Neural cell (in vitro differentiated cells): ENCODE data around the gene CXorf58. TPM values are rescaled to one million over a fixed set of nuclear protein-coding genes. Genes with fewer than 3 reads are reported as not detected.

Experiments
- H2AFZ ChIP-seq: fragments of 200-600, 300-800 bp; sonication (generic), shearing (Covaris generic); 2 replicates; pipeline ENCODE4 v1.6.0; 2014; ENCODE audit warnings: low read depth, mild to moderate bottlenecking, antibody characterized with exemption, low read length, moderate library complexity
- H3F3A ChIP-seq: fragments of 200-600 bp; shearing (Covaris generic); 2 replicates; pipeline ENCODE4 v1.6.1; 2016; ENCODE audit warnings: mild to moderate bottlenecking, moderate library complexity, mixed read lengths, antibody characterized with exemption, low read length; ENCODE audit not compliant: insufficient read depth, poor library complexity, severe bottlenecking
- H3K27ac ChIP-seq: fragments of 200-600, 300-800 bp; sonication (generic), shearing (Covaris generic); 2 replicates; pipeline ENCODE4 v1.5.1; 2014; ENCODE audit warnings: mild to moderate bottlenecking, low read length, moderate library complexity
- H3K27me3 ChIP-seq: fragments of 300-800, 200-600 bp; sonication (generic), shearing (Covaris generic); 2 replicates; pipeline ENCODE4 v1.6.0; 2014; ENCODE audit warnings: mild to moderate bottlenecking, low read depth, low read length, moderate library complexity; ENCODE audit not compliant: insufficient read depth
- H3K36me3 ChIP-seq: fragments of 300-800, 200-600 bp; sonication (generic), shearing (Covaris generic); 2 replicates; pipeline ENCODE4 v1.5.1; 2014; ENCODE audit warnings: mild to moderate bottlenecking, antibody characterized with exemption, low read length, moderate library complexity; ENCODE audit not compliant: insufficient read depth
- H3K4me2 ChIP-seq: fragments of 300-800, 200-600 bp; sonication (generic), shearing (Covaris generic); 2 replicates; pipeline ENCODE4 v1.6.0; 2014; ENCODE audit warnings: mild to moderate bottlenecking, low read length
- H3K4me3 ChIP-seq: fragments of 300-800, 200-600 bp; sonication (generic), shearing (Covaris generic); 2 replicates; pipeline ENCODE4 v1.5.1; 2014; ENCODE audit warnings: mild to moderate bottlenecking, low read length, moderate library complexity
- H3K79me2 ChIP-seq: fragments of 200-600 bp; shearing (Covaris generic); replicated peaks from 2 replicates; pipeline ENCODE4 v1.6.0; 2014; ENCODE audit warnings: mild to moderate bottlenecking, low read length, moderate library complexity; ENCODE audit not compliant: insufficient read depth
- H3K9ac ChIP-seq: fragments of 300-800, 200-600 bp; sonication (generic), shearing (Covaris generic); 2 replicates; pipeline ENCODE4 v1.6.1; 2016; ENCODE audit warnings: mild to moderate bottlenecking, low read length, mixed read lengths
- H3K9me2 ChIP-seq: fragments of 200-600 bp; shearing (Covaris generic); 2 replicates; pipeline ENCODE4 v1.6.1; 2016; ENCODE audit warnings: mild to moderate bottlenecking, low read length, mixed read lengths; ENCODE audit not compliant: insufficient read depth
- H3K9me3 ChIP-seq: fragments of 200-600, 300-800 bp; sonication (generic), shearing (Covaris generic); 2 replicates; pipeline ENCODE4 v1.6.1; 2016; ENCODE audit warnings: mild to moderate bottlenecking, mixed run types, low read length, moderate library complexity, mixed read lengths
- H4K20me1 ChIP-seq: fragments of 200-600 bp; shearing (Covaris generic); 2 replicates; pipeline ENCODE4 v1.6.1; 2016; ENCODE audit warnings: mild to moderate bottlenecking, mixed run types; ENCODE audit not compliant: insufficient read depth
- CTCF ChIP-seq: fragments of 450-650 bp; IDR thresholded peaks from 2 replicates; pipeline ENCODE4 v1.5.1; 2014; ENCODE audit warnings: antibody characterized with exemption, mild to moderate bottlenecking, moderate library complexity; ENCODE audit not compliant: poor library complexity, severe bottlenecking
- EP300 ChIP-seq: fragments of 450-650 bp; conservative IDR thresholded peaks from 2 replicates; pipeline ENCODE4 v1.6.1; 2014; ENCODE audit warnings: antibody characterized with exemption, mild to moderate bottlenecking, moderate library complexity; ENCODE audit not compliant: poor library complexity, severe bottlenecking
- EZH2 ChIP-seq: fragments of 200-600, 300-800 bp; shearing (Covaris generic), sonication (generic); IDR thresholded peaks from 2 replicates; pipeline ENCODE4 v1.6.1; 2014; ENCODE audit warnings: antibody characterized with exemption, low read length, borderline replicate concordance, mild to moderate bottlenecking; ENCODE audit not compliant: insufficient read depth, poor library complexity, severe bottlenecking
- MXI1 ChIP-seq: fragments of 450-650 bp; conservative IDR thresholded peaks from 2 replicates; pipeline ENCODE4 v1.6.1; 2014; ENCODE audit warnings: antibody characterized with exemption, mild to moderate bottlenecking; ENCODE audit not compliant: poor library complexity, severe bottlenecking
- POLR2AphosphoS5 ChIP-seq: IDR thresholded peaks from 2 replicates; pipeline ENCODE4 v1.6.1; 2012
- RAD21 ChIP-seq: fragments of 450-650 bp; conservative IDR thresholded peaks from 2 replicates; pipeline ENCODE4 v1.6.1; 2014; ENCODE audit warnings: antibody characterized with exemption, mild to moderate bottlenecking, moderate library complexity
- REST ChIP-seq: IDR thresholded peaks from 2 replicates; pipeline ENCODE4 v1.6.1; 2012; ENCODE audit warnings: borderline replicate concordance
- SMC3 ChIP-seq: fragments of 450-650 bp; conservative IDR thresholded peaks from 2 replicates; pipeline ENCODE4 v1.6.1; 2014; ENCODE audit warnings: antibody characterized with exemption, mild to moderate bottlenecking, moderate library complexity; ENCODE audit not compliant: poor library complexity
- TAF1 ChIP-seq: IDR thresholded peaks from 2 replicates; pipeline ENCODE4 v1.6.1; 2012; ENCODE audit warnings: low read depth
- polyA plus RNA-seq: library from polyadenylated mRNA; depleted of rRNA; stranded (reverse); fragments of >200 nt; gene quantifications from 2 replicates; pipeline ENCODE4 v1.2.3, GENCODE V29; 2014

Gene CXorf58
- polyA plus RNA-seq, 1 donor from 2014 or later, result 0.14 TPM

- H2AFZ ChIP-seq, result no peak overlapping the region
- H3K4me2 ChIP-seq, result no peak overlapping the region
- H3K9ac ChIP-seq, result no peak overlapping the region
- TF ChIP-seq EP300, result no peak
- no peaks in the 10 kb centered on the region for H3K36me3 ChIP-seq
- H3K9me2 ChIP-seq, result no peaks in the 10 kb centered on the region
- no peak overlapping the region for H3K4me3 ChIP-seq
- no peaks in the 10 kb centered on the region for H3K27me3 ChIP-seq
- no peaks in the 10 kb centered on the region for H4K20me1 ChIP-seq
- no peaks in the 10 kb centered on the region for H3K9me3 ChIP-seq
- no peaks in the 10 kb centered on the region for H3F3A ChIP-seq
- H3K79me2 ChIP-seq, result no peaks in the 10 kb centered on the region
- no peak overlapping the region for H3K27ac ChIP-seq
These were observed 29.3 kb downstream of the CXorf58 start for GRCh38 chrX:23937100-23937499.

DNA sequence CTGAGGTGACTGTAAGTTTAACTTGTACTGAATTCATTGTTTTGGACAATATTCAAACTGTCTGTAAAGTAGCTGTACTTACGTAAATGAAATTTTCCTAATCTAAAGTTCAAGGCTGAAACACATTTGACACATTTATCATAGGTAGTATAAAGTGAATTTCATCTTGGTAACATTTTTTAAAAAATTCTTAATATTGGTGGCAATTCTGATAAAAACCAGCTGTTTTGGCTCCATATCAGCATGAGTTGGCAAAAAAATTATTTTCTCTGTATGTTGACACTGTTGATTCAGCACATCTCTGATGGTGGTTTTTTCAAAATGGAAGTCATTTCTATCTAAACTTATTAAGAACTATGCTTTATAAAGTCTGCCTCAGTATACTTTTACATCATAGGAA is 30.9 kb downstream of the CXorf58 start:
- Histone ChIP-seq H3K9ac (no peak overlapping the region), H3K27ac (no peak overlapping the region), H3K36me3 (no peaks in the 10 kb centered on the region), H3K27me3 (no peaks in the 10 kb centered on the region), H3K9me3 (no peaks in the 10 kb centered on the region), H3K4me3 (no peak overlapping the region), H3K79me2 (no peaks in the 10 kb centered on the region), H3K9me2 (no peaks in the 10 kb centered on the region), H3F3A (no peaks in the 10 kb centered on the region), H4K20me1 (no peaks in the 10 kb centered on the region), H2AFZ (no peak overlapping the region), H3K4me2 (no peak overlapping the region)
- TF ChIP-seq EZH2, result no peak
- TF ChIP-seq RAD21, result no peak
- TF ChIP-seq SMC3, result no peak
- TF ChIP-seq EP300, result no peak
- no peak for TF ChIP-seq REST

- no peak overlapping the region for H3K9ac ChIP-seq
These were observed 31.4 kb downstream of the CXorf58 start for GRCh38 chrX:23939203-23939602.

More at GRCh38 chrX:23939203-23939602, 31.4 kb downstream of the CXorf58 start:
- H3K79me2 ChIP-seq, result no peaks in the 10 kb centered on the region
- H3K9me3 ChIP-seq, result no peaks in the 10 kb centered on the region
- H3F3A ChIP-seq, result no peaks in the 10 kb centered on the region
- H2AFZ ChIP-seq, result no peak overlapping the region
- H3K4me2 ChIP-seq, result no peak overlapping the region
- H3K27me3 ChIP-seq, result no peaks in the 10 kb centered on the region
- H4K20me1 ChIP-seq, result no peaks in the 10 kb centered on the region
- H3K27ac ChIP-seq, result no peak overlapping the region
- H3K9me2 ChIP-seq, result no peaks in the 10 kb centered on the region
- H3K36me3 ChIP-seq, result no peaks in the 10 kb centered on the region
- H3K4me3 ChIP-seq, result no peak overlapping the region
- TF ChIP-seq REST (no peak), SMC3 (no peak), RAD21 (no peak), TAF1 (no peak), MXI1 (no peak), POLR2AphosphoS5 (no peak), CTCF (no peak), EP300 (no peak), EZH2 (no peak)
